Measurements from ENCODE around the gene NOX1.
"Not testable (repeated sequence)": the region's sequence is repeated elsewhere in the genome, so short reads cannot be mapped to it uniquely, and the experiment has no call there.

Gene NOX1

GRCh38 chrX:100819534-100819836 is 54.7 kb downstream of the NOX1 start:
- no peak for DNase-seq

GRCh38 chrX:100817340-100817739 is 56.8 kb downstream of the NOX1 start:
- no peak for DNase-seq

GRCh38 chrX:100812216-100813158 is 61.7 kb downstream of the NOX1 start:
- no peak for DNase-seq

GRCh38 chrX:100808265-100808664 is 65.9 kb downstream of the NOX1 start:
- not testable (repeated sequence) for DNase-seq

GRCh38 chrX:100804780-100805179 is 69.4 kb downstream of the NOX1 start:
- no peak for DNase-seq

GRCh38 chrX:100802843-100803242 is 71.3 kb downstream of the NOX1 start:
- DNase-seq: no peak

- no peak for DNase-seq
Measured at GRCh38 chrX:100798484-100799214, 75.5 kb downstream of the NOX1 start.

GRCh38 chrX:100797359-100797758 is 76.8 kb downstream of the NOX1 start:
- no peak for DNase-seq

- DNase-seq: not testable (repeated sequence)
Measured at GRCh38 chrX:100796371-100796770, 77.8 kb downstream of the NOX1 start.
